Glutamatergic neuron (in vitro differentiated cells): ENCODE results near the gene STK4. TPM values are rescaled to one million over a fixed set of nuclear protein-coding genes. Genes with fewer than 3 reads are reported as not detected.

Source experiments
- DNase-seq: peaks from one replicate; pipeline ENCODE4 v3.0.0; 2022
- H3K27ac Mint-ChIP-seq: one replicate; pipeline ENCODE4 v1.8.0; 2020; ENCODE audit warnings: mild to moderate bottlenecking, mixed read lengths, inconsistent platforms; ENCODE audit not compliant: unreplicated experiment
- H3K27me3 Mint-ChIP-seq: one replicate; pipeline ENCODE4 v1.8.0; 2020; ENCODE audit warnings: mild to moderate bottlenecking, moderate library complexity, mixed read lengths, inconsistent platforms; ENCODE audit not compliant: unreplicated experiment
- H3K36me3 Mint-ChIP-seq: one replicate; pipeline ENCODE4 v1.8.0; 2020; ENCODE audit warnings: mild to moderate bottlenecking, mixed read lengths, inconsistent platforms; ENCODE audit not compliant: unreplicated experiment
- H3K4me1 Mint-ChIP-seq: one replicate; pipeline ENCODE4 v1.8.0; 2020; ENCODE audit warnings: mild to moderate bottlenecking, low read depth, mixed read lengths, inconsistent platforms; ENCODE audit not compliant: unreplicated experiment
- H3K4me3 Mint-ChIP-seq: one replicate; pipeline ENCODE4 v1.8.0; 2020; ENCODE audit warnings: mild to moderate bottlenecking, mixed read lengths, inconsistent platforms; ENCODE audit not compliant: unreplicated experiment
- H3K9me3 Mint-ChIP-seq: one replicate; pipeline ENCODE4 v1.8.0; 2020; ENCODE audit warnings: mild to moderate bottlenecking, moderate library complexity, mixed read lengths, inconsistent platforms; ENCODE audit not compliant: unreplicated experiment
- CTCF ChIP-seq: fragments of 200-600 bp; sonication (generic); IDR thresholded peaks from one replicate; pipeline ENCODE4 v1.5.0; 2021; ENCODE audit not compliant: partially characterized antibody, unreplicated experiment
- total RNA-seq: library from RNA; stranded (reverse); fragmentation: NEBNext Ultra II Directional; extraction: Animal tissue kit (Norgen Biotek cat#: 25700); gene quantifications from one replicate; pipeline ENCODE4 v1.2.1, GENCODE V29; 2021; ENCODE audit not compliant: unreplicated experiment

STK4 gene
- total RNA-seq, 1 donor from 2014 or later = 32.6 TPM

- no peak overlapping the region for H3K27ac Mint-ChIP-seq
- no peak for DNase-seq
- no peak for TF ChIP-seq CTCF
- H3K4me1 Mint-ChIP-seq = peaks cover 15% of the 10 kb centered on the region
- no peak overlapping the region for H3K4me3 Mint-ChIP-seq
- H3K9me3 Mint-ChIP-seq = peaks cover 1% of the 10 kb centered on the region
- no peaks in the 10 kb centered on the region for H3K36me3 Mint-ChIP-seq
- peaks cover 4% of the 10 kb centered on the region for H3K27me3 Mint-ChIP-seq
These were observed 5.1 kb upstream of the STK4 start for GRCh38 chr20:44961011-44961869.

- peaks cover 7% of the 10 kb centered on the region for H3K27me3 Mint-ChIP-seq
- H3K4me3 Mint-ChIP-seq = no peak overlapping the region
- no peak overlapping the region for H3K27ac Mint-ChIP-seq
- TF ChIP-seq CTCF = no peak
- no peaks in the 10 kb centered on the region for H3K36me3 Mint-ChIP-seq
- H3K9me3 Mint-ChIP-seq = peaks cover 1% of the 10 kb centered on the region
- no peak for DNase-seq
- peaks cover 15% of the 10 kb centered on the region for H3K4me1 Mint-ChIP-seq
These were observed 4.4 kb upstream of the STK4 start for GRCh38 chr20:44961870-44962267.

DNA sequence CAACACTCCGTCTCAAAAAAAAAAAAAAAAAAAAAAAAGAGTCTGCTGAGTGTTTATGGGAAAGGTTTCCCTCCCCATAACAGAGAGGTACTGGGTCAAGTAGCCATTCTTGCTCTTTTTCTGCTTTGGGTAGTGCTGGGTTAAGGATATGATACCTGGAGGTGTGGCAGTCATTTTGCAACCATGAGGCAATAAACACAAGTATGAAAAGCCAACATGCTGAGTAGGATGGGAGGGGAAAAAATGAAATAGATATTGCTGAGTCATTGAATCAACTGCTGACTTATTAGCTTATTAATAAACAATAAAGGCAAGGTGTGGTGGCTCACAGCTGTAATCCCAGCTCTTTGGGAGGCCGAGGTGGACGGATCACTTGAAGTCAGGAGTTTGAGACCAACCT lies 3.8 kb upstream of the STK4 start:
- Mint-ChIP-seq H3K4me3 (no peak overlapping the region), H3K36me3 (no peaks in the 10 kb centered on the region), H3K27ac (no peak overlapping the region), H3K27me3 (peaks cover 7% of the 10 kb centered on the region), H3K9me3 (peaks cover 1% of the 10 kb centered on the region), H3K4me1 (peaks cover 15% of the 10 kb centered on the region)
- no peak for DNase-seq
- no peak for TF ChIP-seq CTCF

DNA sequence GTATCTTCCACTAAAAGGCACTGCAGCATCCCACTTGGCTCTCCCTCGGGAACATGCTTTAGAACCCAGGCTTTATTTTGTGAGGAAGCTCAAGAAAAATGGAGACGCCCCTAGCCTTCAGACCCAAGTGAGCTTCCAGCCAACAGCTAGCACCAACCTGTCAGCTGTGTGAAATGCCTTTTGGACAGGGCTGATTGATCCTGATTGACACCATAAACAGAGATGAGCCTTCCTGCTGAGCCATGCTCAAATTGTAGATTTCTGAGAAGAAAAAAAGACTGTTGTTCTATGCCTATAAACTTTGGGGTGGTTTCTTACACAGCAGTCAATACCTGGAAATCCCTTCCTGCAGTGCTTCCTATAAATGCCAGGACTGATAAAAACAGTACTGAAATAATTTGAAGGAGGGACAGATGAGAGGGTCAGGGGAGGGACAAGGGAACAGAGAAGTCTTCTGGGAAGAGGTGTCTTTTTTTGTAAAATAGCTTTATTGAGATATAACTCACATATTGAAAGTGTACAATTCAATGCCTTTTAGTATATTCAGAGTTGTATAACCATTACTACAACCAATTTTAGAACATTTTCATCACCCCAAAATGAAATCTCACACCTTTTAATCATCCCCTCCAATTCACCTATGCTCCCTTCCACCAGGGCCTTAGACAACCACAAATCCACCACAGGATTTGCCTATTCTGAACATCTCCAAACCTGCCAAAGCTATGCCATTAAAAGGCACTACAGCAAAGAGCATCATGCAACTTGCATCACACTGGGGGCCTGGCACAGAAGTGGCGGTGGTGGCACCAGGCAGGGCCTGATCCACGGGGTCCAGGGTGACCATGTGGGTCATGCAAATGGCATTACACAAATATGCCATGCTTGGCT lies 2.7 kb upstream of the STK4 start:
- Mint-ChIP-seq H3K9me3 (peaks cover 1% of the 10 kb centered on the region), H3K27ac (no peak overlapping the region), H3K4me1 (peaks cover 13% of the 10 kb centered on the region), H3K4me3 (peak overlapping the region; percentile 11), H3K36me3 (no peaks in the 10 kb centered on the region), H3K27me3 (peaks cover 7% of the 10 kb centered on the region)
- no peak for TF ChIP-seq CTCF
- no peak for DNase-seq
